ENCODE data around the gene ATP11C.
A peak's percentile ranks its signal among the peaks of the same experiment; 100 is the strongest.

ATP11C gene

GRCh38 chrX:139945075-139945474 lies 12.2 kb upstream of the ATP11C start:
- DNase-seq (ENCODE audit: low read depth, low spot score), result no peak
- POLR2A ChIA-PET, result interaction anchor here (1.5 kb wide), 1 partner anchor 12 kb away, joined by 6 read pairs; no protein-coding TSS in a partner anchor
- CTCF ChIA-PET, result no interaction called here
- no peak for TF ChIP-seq CTCF (IDR thresholded peaks at IDR 0.05; ENCODE audit: insufficient read depth, low read length, missing control alignments)
- no peak overlapping the region for H3K4me3 ChIP-seq (ENCODE audit: low read depth, low read length)

DNA sequence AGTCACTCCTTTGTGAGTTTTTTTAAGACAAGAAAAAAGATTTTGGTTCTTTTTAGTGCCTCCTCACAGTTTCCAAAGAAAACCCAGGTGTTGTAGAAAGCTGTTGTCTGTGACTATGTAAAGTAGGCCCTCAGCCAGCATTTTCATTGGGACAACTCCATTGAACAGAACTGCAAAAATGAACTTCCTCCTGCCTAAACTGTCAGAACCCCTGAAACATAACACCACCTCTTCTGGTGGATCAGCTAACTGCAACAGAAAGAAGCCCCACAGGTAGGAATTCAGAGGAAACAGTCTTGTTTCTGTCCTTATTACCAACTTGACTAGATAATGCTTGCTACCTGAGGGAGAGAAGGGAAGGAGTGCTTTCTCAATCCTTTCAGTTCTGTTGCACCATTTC lies 3.4 kb upstream of the ATP11C start:
- no peak overlapping the region for H3K4me3 ChIP-seq (ENCODE audit: low read depth, low read length)
- no peak for TF ChIP-seq CTCF (IDR thresholded peaks at IDR 0.05; ENCODE audit: insufficient read depth, low read length, missing control alignments)
- DNase-seq (ENCODE audit: low read depth, low spot score), result no peak
- CTCF ChIA-PET, result no interaction called here
- POLR2A ChIA-PET, result no interaction called here

- H3K4me3 ChIP-seq (ENCODE audit: low read depth, low read length), result peak overlapping the region; percentile 60
- POLR2A ChIA-PET, result interaction anchor here (0.7 to 1.1 kb wide), 3 partner anchors 9 to 465 kb away, joined by 3 to 6 read pairs (median 3); no protein-coding TSS in a partner anchor
- no peak for DNase-seq (ENCODE audit: low read depth, low spot score)
- CTCF ChIA-PET, result no interaction called here
- no peak for TF ChIP-seq CTCF (IDR thresholded peaks at IDR 0.05; ENCODE audit: insufficient read depth, low read length, missing control alignments)
Measured at GRCh38 chrX:139933904-139934303, 1.1 kb upstream of the ATP11C start.

- TF ChIP-seq CTCF (IDR thresholded peaks at IDR 0.05; ENCODE audit: insufficient read depth, low read length, missing control alignments), result no peak
- peak overlapping the region; percentile 67 for H3K4me3 ChIP-seq (ENCODE audit: low read depth, low read length)
- CTCF ChIA-PET, result no interaction called here
- POLR2A ChIA-PET, result interaction anchor here (0.6 to 1.6 kb wide), 3 partner anchors 10 to 81 kb away, joined by 3 to 5 read pairs (median 3); no protein-coding TSS in a partner anchor
- no peak for DNase-seq (ENCODE audit: low read depth, low spot score)
Measured at GRCh38 chrX:139932073-139932900, 566 bp downstream of the ATP11C start.

- no peak for TF ChIP-seq CTCF (IDR thresholded peaks at IDR 0.05; ENCODE audit: insufficient read depth, low read length, missing control alignments)
- H3K4me3 ChIP-seq (ENCODE audit: low read depth, low read length), result peak overlapping the region; percentile 67
- no peak for DNase-seq (ENCODE audit: low read depth, low spot score)
- POLR2A ChIA-PET, result no interaction called here
- CTCF ChIA-PET, result no interaction called here
Measured at GRCh38 chrX:139931646-139932072, 1.2 kb downstream of the ATP11C start.

- TF ChIP-seq CTCF (IDR thresholded peaks at IDR 0.05; ENCODE audit: insufficient read depth, low read length, missing control alignments), result no peak
- POLR2A ChIA-PET, result no interaction called here
- CTCF ChIA-PET, result no interaction called here
- peak overlapping the region; percentile 67 for H3K4me3 ChIP-seq (ENCODE audit: low read depth, low read length)
- no peak for DNase-seq (ENCODE audit: low read depth, low spot score)
Measured at GRCh38 chrX:139930916-139931645, 1.8 kb downstream of the ATP11C start.
